ENCODE data around the gene RPL28.

Gene RPL28

DNA sequence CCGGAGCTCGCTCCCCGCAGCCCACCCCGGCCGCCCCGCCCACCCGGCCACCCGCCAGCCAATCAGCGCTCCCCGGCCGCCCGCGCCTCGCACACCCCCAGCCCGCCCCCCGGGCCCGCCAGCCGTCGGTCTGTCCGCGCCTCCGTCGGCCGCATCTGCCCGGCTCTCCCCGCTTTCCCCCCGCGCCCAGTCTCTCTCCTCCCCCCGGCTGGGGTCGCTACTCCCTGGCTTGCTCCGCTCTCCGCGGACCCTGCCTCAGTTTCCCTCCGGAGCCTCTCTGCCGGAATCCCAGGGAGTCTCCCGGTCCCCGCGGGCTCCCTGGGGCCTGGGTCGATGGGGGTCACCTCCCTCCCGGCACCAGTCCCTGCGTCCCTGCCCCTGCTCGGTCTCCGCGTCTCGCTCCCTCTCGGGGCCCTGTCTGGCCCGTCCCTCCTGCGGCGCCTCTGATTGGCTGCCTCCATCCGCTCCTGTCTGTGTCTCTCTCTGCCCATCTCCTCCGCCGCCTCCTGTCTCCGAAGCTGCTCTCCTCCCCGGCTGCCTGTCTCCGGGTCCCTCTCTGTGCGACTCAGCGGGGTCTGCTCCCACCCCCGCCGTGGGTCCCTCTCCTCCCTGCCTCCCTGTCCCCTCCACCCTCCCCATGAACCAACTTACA is 16.0 kb upstream of the RPL28 start:
- Histone ChIP-seq H3K9me3 (ENCODE audit: severe bottlenecking) (no peaks in the 10 kb centered on the region), H3K4me3 (ENCODE audit: low read depth, low read length) (peak overlapping the region; percentile 63), H3K27me3 (ENCODE audit: insufficient read depth, low read depth, severe bottlenecking) (no peaks in the 10 kb centered on the region), H3K36me3 (no peaks in the 10 kb centered on the region), H3K27ac (no peak overlapping the region)
- peak; percentile 83 for DNase-seq
- TF ChIP-seq, protein P1, sequence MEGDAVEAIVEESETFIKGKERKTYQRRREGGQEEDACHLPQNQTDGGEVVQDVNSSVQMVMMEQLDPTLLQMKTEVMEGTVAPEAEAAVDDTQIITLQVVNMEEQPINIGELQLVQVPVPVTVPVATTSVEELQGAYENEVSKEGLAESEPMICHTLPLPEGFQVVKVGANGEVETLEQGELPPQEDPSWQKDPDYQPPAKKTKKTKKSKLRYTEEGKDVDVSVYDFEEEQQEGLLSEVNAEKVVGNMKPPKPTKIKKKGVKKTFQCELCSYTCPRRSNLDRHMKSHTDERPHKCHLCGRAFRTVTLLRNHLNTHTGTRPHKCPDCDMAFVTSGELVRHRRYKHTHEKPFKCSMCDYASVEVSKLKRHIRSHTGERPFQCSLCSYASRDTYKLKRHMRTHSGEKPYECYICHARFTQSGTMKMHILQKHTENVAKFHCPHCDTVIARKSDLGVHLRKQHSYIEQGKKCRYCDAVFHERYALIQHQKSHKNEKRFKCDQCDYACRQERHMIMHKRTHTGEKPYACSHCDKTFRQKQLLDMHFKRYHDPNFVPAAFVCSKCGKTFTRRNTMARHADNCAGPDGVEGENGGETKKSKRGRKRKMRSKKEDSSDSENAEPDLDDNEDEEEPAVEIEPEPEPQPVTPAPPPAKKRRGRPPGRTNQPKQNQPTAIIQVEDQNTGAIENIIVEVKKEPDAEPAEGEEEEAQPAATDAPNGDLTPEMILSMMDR (IDR thresholded peaks at IDR 0.05; ENCODE audit: low read depth, low read length): no peak

DNA sequence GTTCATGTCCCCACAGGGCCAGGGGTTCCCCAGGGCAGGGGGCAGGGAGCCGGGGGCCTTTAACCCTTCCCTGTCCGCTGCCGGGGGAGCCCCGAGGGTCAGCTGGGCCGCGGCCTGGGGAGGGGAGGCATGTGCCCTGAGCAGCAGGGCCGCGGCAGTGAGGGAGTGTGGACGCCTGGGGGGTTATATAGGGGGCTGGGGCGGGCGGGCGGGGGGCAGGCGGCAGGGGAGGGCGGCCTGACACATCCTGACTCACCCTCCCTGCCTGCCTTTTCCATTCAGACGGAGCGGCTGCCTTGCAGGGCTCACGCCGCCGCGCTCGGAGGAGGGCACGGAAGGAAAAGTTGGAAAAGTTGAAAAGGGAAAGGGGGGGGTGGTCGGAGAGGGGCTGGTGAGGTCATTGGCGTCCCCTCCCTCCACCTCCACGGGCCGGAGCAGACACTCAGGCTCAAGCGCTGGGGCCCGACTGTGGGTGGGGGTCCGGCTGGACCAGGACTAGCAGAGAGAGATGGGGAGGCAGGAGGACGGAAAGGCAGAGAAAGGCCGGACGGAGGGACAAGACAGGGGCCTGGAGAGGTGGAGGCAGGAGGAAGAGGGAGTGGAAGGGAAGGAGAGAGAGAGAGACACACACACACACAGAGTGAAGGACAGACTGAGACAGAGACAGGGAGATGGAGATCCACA is 15.3 kb upstream of the RPL28 start, which contains the start of gene IL11:
IL11 (minus strand) TSS at position 159 of the 684 bp plus-strand sequence; CDS start at position 6, 153 bp downstream.
- no peak for DNase-seq
- H3K4me3 ChIP-seq (ENCODE audit: low read depth, low read length): peak within 1 kb of the TSS; percentile 63
- TF ChIP-seq, protein P1 (IDR thresholded peaks at IDR 0.05; ENCODE audit: low read depth, low read length): no peak
- no peak within 1 kb of the TSS for H3K27ac ChIP-seq
- H3K9me3 ChIP-seq (ENCODE audit: severe bottlenecking): no peaks in the 10 kb centered on the region
- no peaks in the 10 kb centered on the region for H3K36me3 ChIP-seq
- no peaks in the 10 kb centered on the region for H3K27me3 ChIP-seq (ENCODE audit: insufficient read depth, low read depth, severe bottlenecking)

- DNase-seq: no peak
- Histone ChIP-seq H3K27ac (no peak overlapping the region), H3K4me3 (ENCODE audit: low read depth, low read length) (no peak overlapping the region), H3K9me3 (ENCODE audit: severe bottlenecking) (no peaks in the 10 kb centered on the region), H3K27me3 (ENCODE audit: insufficient read depth, low read depth, severe bottlenecking) (no peaks in the 10 kb centered on the region), H3K36me3 (no peaks in the 10 kb centered on the region)
- TF ChIP-seq, protein P1 (IDR thresholded peaks at IDR 0.05; ENCODE audit: low read depth, low read length): no peak
Measured at GRCh38 chr19:55372316-55373081, 13.2 kb upstream of the RPL28 start.

GRCh38 chr19:55373306-55373992 is 12.3 kb upstream of the RPL28 start:
- Histone ChIP-seq H3K9me3 (ENCODE audit: severe bottlenecking) (no peaks in the 10 kb centered on the region), H3K36me3 (no peaks in the 10 kb centered on the region), H3K27ac (no peak overlapping the region), H3K27me3 (ENCODE audit: insufficient read depth, low read depth, severe bottlenecking) (no peaks in the 10 kb centered on the region), H3K4me3 (ENCODE audit: low read depth, low read length) (no peak overlapping the region)
- no peak for DNase-seq
- TF ChIP-seq, protein P1 (IDR thresholded peaks at IDR 0.05; ENCODE audit: low read depth, low read length): no peak

DNA sequence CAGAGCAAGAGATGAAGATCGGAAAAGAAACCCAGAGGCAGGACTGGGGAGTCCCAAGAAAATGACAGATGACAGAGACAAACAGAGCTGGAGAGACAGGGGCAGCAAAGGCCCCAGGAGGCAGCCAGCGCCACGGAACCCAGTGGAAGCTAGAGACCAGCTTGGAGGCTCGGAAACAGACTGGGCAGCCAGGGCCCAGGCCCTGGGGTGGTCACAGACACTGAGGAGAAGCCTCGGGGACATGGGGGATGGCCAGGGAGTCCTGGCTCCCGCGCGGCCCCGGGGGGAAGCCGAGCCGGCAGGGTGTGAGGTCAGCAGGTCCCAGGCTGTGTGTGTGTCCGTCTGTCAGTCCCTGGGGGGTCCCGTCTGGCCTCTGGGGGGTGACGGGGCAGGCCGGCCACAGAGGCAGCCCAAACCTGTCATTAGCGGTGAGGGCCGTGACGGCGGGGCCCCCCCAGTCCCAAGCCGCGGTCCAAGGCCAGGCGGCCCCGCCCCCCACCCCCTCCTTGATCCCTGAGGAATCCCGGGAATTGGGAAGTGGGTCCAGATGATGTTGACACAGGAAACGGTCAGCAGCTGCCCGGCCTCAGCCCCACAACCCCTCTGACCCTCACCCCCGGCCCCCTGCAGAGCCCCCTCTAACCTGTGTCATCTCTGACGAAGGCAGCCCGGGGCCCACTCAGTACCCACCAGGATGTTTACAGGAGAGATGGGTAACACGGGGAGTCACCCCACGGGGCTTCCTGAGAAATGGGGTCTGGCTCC is 11.6 kb upstream of the RPL28 start:
- no peak overlapping the region for H3K4me3 ChIP-seq (ENCODE audit: low read depth, low read length)
- no peaks in the 10 kb centered on the region for H3K27me3 ChIP-seq (ENCODE audit: insufficient read depth, low read depth, severe bottlenecking)
- H3K27ac ChIP-seq: no peak overlapping the region
- DNase-seq: no peak
- H3K36me3 ChIP-seq: no peaks in the 10 kb centered on the region
- H3K9me3 ChIP-seq (ENCODE audit: severe bottlenecking): no peaks in the 10 kb centered on the region
- TF ChIP-seq, protein P1 (IDR thresholded peaks at IDR 0.05; ENCODE audit: low read depth, low read length): no peak

Measured in WERI-Rb-1 (cell line).